ENCODE measurements around the gene PROCR.
"Not testable (repeated sequence)": the region's sequence is repeated elsewhere in the genome, so short reads cannot be mapped to it uniquely, and the experiment has no call there.

Gene PROCR

GRCh38 chr20:35171753-35172433 is at the start of gene PROCR:
TSS of gene PROCR (plus strand) at chr20:35172072. CDS start at chr20:35172155, 83 bp downstream.
- DNase-seq (ENCODE audit: low read depth in 4 of 4, low spot score in 1 of 4) = no peak

DNA sequence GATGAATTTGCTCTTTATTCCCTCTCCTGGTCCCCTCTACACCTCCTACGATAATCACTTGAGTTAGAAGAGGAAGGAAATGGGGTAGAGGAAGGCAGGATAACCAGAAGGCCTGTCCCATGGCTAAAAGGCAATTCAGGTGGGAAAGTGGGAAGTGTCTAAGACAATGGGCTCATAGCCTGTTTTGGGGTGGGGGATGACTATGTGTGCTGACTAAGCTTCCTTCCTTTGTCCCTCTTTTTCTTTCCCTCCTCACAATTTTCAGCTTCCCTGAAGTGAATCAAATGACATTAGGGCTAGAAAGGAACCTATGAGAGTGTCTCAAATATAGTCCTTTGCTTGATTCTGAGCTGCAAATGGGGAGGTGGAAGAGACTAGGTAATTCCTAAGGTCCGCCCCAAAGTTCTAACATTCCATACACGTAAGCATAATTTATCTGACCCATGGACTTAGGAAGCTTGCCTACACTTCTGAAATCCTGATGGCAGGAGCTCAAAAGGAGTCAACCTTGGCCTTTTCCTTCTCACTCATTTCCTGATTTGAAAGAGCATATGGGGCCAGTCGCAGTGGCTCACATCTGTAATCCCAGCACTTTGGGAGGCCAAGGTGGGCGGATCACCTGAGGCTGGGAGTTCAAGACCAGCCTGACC is 49.0 kb upstream of the PROCR start:
- no peak for DNase-seq (ENCODE audit: low read depth in 4 of 4, low spot score in 1 of 4)

- no peak for DNase-seq (ENCODE audit: low read depth in 4 of 4, low spot score in 1 of 4)
Measured at GRCh38 chr20:35125753-35126152, 46.1 kb upstream of the PROCR start.

DNA sequence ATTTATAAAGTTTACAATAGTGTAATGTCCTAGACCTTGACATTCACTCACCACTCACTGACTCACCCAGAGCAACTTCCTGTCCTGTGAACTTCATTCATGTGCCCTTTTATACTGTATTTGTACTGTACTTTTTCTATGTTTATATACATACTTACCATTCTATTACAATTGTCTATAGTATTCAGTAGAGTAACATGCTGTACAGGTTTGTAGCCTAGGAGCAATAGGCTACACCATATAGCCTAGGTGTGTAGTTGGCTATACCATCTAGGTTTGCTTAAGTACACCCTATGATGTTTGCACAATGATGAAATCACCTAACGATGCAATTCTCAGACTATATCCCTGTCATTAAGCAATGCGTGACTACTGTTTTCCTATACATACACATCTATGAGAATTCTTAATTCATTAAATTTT is 42.2 kb upstream of the PROCR start:
- DNase-seq (ENCODE audit: low read depth in 4 of 4, low spot score in 1 of 4) = no peak

- DNase-seq (ENCODE audit: low read depth in 4 of 4, low spot score in 1 of 4) = no peak
Measured at GRCh38 chr20:35131934-35132333, 39.9 kb upstream of the PROCR start.

- no peak for DNase-seq (ENCODE audit: low read depth in 4 of 4, low spot score in 1 of 4)
Measured at GRCh38 chr20:35133031-35133430, 38.8 kb upstream of the PROCR start.

DNA sequence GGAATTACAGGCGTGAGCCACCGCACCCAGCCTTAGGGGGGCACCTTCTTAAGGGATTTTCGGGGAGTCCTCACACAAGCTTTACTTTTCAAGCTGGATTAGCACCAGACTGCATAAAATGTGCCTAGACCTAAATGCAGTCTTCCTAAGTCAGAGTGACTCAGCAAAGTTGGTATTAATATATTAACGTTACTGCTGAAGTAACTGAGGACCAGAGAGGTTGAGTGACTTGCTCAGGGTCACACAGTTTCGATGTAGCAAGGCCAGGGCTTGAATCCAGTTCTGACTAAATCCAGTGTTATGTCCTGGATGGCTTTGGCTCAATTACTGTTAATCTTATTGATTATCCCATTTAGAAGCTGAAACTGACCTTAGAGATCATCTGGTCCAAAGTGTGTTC is 38.1 kb upstream of the PROCR start:
- no peak for DNase-seq (ENCODE audit: low read depth in 4 of 4, low spot score in 1 of 4)

GRCh38 chr20:35134472-35134871 is 37.4 kb upstream of the PROCR start:
- no peak for DNase-seq (ENCODE audit: low read depth in 4 of 4, low spot score in 1 of 4)

GRCh38 chr20:35134880-35135279 is 37.0 kb upstream of the PROCR start:
- no peak for DNase-seq (ENCODE audit: low read depth in 4 of 4, low spot score in 1 of 4)

GRCh38 chr20:35135867-35136586 is 35.8 kb upstream of the PROCR start:
- no peak for DNase-seq (ENCODE audit: low read depth in 4 of 4, low spot score in 1 of 4)

- DNase-seq (ENCODE audit: low read depth in 4 of 4, low spot score in 1 of 4) = no peak
Measured at GRCh38 chr20:35144694-35145093, 27.2 kb upstream of the PROCR start.

GRCh38 chr20:35145141-35145564 is 26.7 kb upstream of the PROCR start:
- no peak for DNase-seq (ENCODE audit: low read depth in 4 of 4, low spot score in 1 of 4)

- peak in 1 of 4 experiments; percentile 7 for DNase-seq (ENCODE audit: low read depth in 4 of 4, low spot score in 1 of 4)
Measured at GRCh38 chr20:35146299-35146919, 25.5 kb upstream of the PROCR start.

GRCh38 chr20:35146920-35147574 is 24.8 kb upstream of the PROCR start, which contains the start of gene EDEM2:
TSS of gene EDEM2 (minus strand) at chr20:35147336. CDS start at chr20:35147258, 78 bp downstream.
- DNase-seq (ENCODE audit: low read depth in 4 of 4, low spot score in 1 of 4) = peak; percentile 77 to 88 (median 85)

GRCh38 chr20:35147575-35148071 is 24.2 kb upstream of the PROCR start:
- not testable (repeated sequence) for DNase-seq (ENCODE audit: low read depth in 4 of 4, low spot score in 1 of 4)

GRCh38 chr20:35150846-35151579 is 20.9 kb upstream of the PROCR start:
- DNase-seq (ENCODE audit: low read depth in 4 of 4, low spot score in 1 of 4) = no peak

GRCh38 chr20:35151736-35152135 is 20.1 kb upstream of the PROCR start:
- no peak for DNase-seq (ENCODE audit: low read depth in 4 of 4, low spot score in 1 of 4)

DNA sequence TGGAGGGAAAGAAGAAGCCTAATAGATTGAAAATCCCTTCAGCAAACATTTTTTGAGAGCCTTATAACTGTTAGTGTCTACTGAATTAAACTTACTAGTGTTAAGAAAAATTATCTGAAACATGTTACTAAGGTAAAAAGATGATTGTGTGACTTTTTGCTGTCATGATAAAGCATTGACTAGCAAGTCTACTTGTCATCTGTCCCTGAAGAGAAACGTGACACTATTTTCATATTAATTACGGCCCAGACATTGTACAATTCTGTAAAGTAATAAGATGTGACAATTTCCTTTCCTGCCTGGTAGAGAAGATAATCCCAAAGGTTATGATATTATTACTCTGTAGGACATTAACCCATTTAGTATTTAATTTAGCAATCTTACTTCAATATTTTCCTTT is 15.9 kb upstream of the PROCR start:
- DNase-seq (ENCODE audit: low read depth in 4 of 4, low spot score in 1 of 4) = no peak

DNA sequence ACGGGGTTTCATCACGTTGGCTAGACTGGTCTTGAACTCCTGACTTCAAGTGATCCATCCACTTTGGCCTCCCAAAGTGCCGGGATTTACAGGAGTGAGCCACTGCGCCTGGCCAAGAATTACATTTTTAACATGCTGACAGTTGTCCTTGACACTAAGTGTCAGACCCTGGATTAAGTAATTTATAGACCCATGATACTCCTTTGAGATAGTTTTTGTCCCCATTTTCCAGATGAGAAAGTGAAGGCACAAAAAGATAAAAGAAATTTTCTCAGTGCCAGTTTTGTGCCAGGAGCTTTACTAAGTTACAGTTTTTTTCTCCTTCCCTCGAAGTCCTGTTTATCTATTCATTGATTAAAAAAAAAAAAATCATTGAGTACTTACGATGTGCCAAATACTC is 14.9 kb upstream of the PROCR start:
- DNase-seq (ENCODE audit: low read depth in 4 of 4, low spot score in 1 of 4) = no peak

DNA sequence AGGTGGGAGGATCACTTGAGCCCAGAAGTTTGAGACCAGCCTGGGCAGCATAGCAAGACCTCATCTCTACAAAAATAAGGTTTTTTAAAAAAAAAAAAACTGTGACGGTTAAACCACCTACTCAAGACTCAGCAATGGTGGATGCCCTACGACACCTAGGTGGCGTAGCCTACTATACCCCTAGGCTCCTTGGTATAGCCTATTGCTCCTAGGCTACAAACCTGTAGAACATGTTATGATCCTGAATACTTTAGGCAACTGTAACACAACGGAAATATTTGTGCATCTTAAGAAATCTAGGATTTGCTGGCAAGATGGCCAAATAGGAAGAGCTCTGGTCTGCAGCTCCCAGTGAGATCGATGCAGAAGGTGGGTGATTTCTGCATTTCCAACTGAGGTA is 11.5 kb upstream of the PROCR start:
- not testable (repeated sequence) for DNase-seq (ENCODE audit: low read depth in 4 of 4, low spot score in 1 of 4)

All from stimulated activated CD4-positive, alpha-beta T cell treated with anti-CD3 and anti-CD28 coated beads, Interleukin-1b, Interleukin-23, amount 100 ng/mL, for 24 hours (primary cell).